ENCODE measurements around the gene SBF2. TPM values are rescaled to one million over a fixed set of nuclear protein-coding genes. Genes with fewer than 3 reads are reported as not detected.
A peak's percentile ranks its signal among the peaks of the same experiment; 100 is the strongest.
"Not testable (repeated sequence)": the region's sequence is repeated elsewhere in the genome, so short reads cannot be mapped to it uniquely, and the experiment has no call there.

SBF2 gene
- total RNA-seq, 1 experiment from 2014 or later: 33.5 TPM

- DNase-seq (ENCODE audit: low read depth): no peak
Measured at GRCh38 chr11:9953994-9954626, 339.9 kb downstream of the SBF2 start.

GRCh38 chr11:9952511-9953196, 341.4 kb downstream of the SBF2 start:
- no peak for DNase-seq (ENCODE audit: low read depth)

GRCh38 chr11:9951807-9952206, 342.2 kb downstream of the SBF2 start:
- DNase-seq (ENCODE audit: low read depth): no peak

- DNase-seq (ENCODE audit: low read depth): no peak
Measured at GRCh38 chr11:9950462-9950861, 343.6 kb downstream of the SBF2 start.

GRCh38 chr11:9947231-9947864, 346.7 kb downstream of the SBF2 start:
- no peak for DNase-seq (ENCODE audit: low read depth)

- peak; percentile 9 for DNase-seq (ENCODE audit: low read depth)
Measured at GRCh38 chr11:9945680-9946079, 348.3 kb downstream of the SBF2 start.

GRCh38 chr11:9943386-9944110, 350.5 kb downstream of the SBF2 start:
- DNase-seq (ENCODE audit: low read depth): peak; percentile 24

GRCh38 chr11:9941991-9942390, 352.0 kb downstream of the SBF2 start:
- DNase-seq (ENCODE audit: low read depth): no peak

- DNase-seq (ENCODE audit: low read depth): not testable (repeated sequence)
Measured at GRCh38 chr11:9939150-9939549, 354.9 kb downstream of the SBF2 start.

GRCh38 chr11:9936754-9937153, 357.3 kb downstream of the SBF2 start:
- DNase-seq (ENCODE audit: low read depth): no peak

- not testable (repeated sequence) for DNase-seq (ENCODE audit: low read depth)
Measured at GRCh38 chr11:9932843-9933242, 361.2 kb downstream of the SBF2 start.

- DNase-seq (ENCODE audit: low read depth): not testable (repeated sequence)
Measured at GRCh38 chr11:9930562-9931331, 363.3 kb downstream of the SBF2 start.

GRCh38 chr11:9927670-9928069, 366.3 kb downstream of the SBF2 start:
- DNase-seq (ENCODE audit: low read depth): no peak

- DNase-seq (ENCODE audit: low read depth): no peak
Measured at GRCh38 chr11:9923280-9923679, 370.7 kb downstream of the SBF2 start.

- DNase-seq (ENCODE audit: low read depth): peak; percentile 50
Measured at GRCh38 chr11:9922806-9923205, 371.2 kb downstream of the SBF2 start.

GRCh38 chr11:9916480-9916879, 377.5 kb downstream of the SBF2 start:
- DNase-seq (ENCODE audit: low read depth): no peak

- no peak for DNase-seq (ENCODE audit: low read depth)
Measured at GRCh38 chr11:9914064-9914463, 380.0 kb downstream of the SBF2 start.

- DNase-seq (ENCODE audit: low read depth): peak; percentile 97
Measured at GRCh38 chr11:9905960-9906791, 387.8 kb downstream of the SBF2 start.

- peak; percentile 57 for DNase-seq (ENCODE audit: low read depth)
Measured at GRCh38 chr11:9905501-9905951, 388.5 kb downstream of the SBF2 start.

- DNase-seq (ENCODE audit: low read depth): no peak
Measured at GRCh38 chr11:9903579-9903978, 390.4 kb downstream of the SBF2 start.

- no peak for DNase-seq (ENCODE audit: low read depth)
Measured at GRCh38 chr11:9901943-9902342, 392.1 kb downstream of the SBF2 start.
